WTC11 (cell line): ENCODE results near the gene GNPTG. TPM values are rescaled to one million over a fixed set of nuclear protein-coding genes. Genes with fewer than 3 reads are reported as not detected.

Experiments used
- ATAC-seq: fragments of 200-7000 bp; cut with Tn5 transposase; 2 replicates; pipeline ENCODE4 v1.10.0; 2021; ENCODE audit warnings: mild to moderate bottlenecking, moderate library complexity
- CTCF ChIA-PET: fragments of 300-600 bp; sonication (Branson Sonifier 250); formaldehyde crosslinking; loops from one replicate; lab custom pipeline; 2021; ENCODE audit warnings: antibody characterized with exemption; lab: Charles Lee
- POLR2A ChIA-PET: fragments of 350-600 bp; sonication (Branson Sonifier 250); formaldehyde crosslinking; loops from one replicate; lab custom pipeline; 2021; ENCODE audit warnings: antibody characterized with exemption; lab: Charles Lee
- DNase-seq: peaks from one replicate; pipeline ENCODE4 v3.0.0; 2021; ENCODE audit warnings: low spot score
- H3K27ac Mint-ChIP-seq: 2 replicates; pipeline ENCODE4 v1.8.0; 2021; ENCODE audit warnings: mixed read lengths
- H3K27me3 Mint-ChIP-seq: 2 replicates; pipeline ENCODE4 v1.8.0; 2021; ENCODE audit warnings: low read depth, mild to moderate bottlenecking, moderate library complexity, mixed read lengths
- H3K36me3 Mint-ChIP-seq: 2 replicates; pipeline ENCODE4 v1.8.0; 2021; ENCODE audit warnings: mixed read lengths
- H3K4me1 Mint-ChIP-seq: 2 replicates; pipeline ENCODE4 v1.8.0; 2022; ENCODE audit warnings: mixed read lengths
- H3K4me3 Mint-ChIP-seq: 2 replicates; pipeline ENCODE4 v1.8.0; 2021; ENCODE audit warnings: mild to moderate bottlenecking, moderate library complexity, mixed read lengths
- H3K9me3 Mint-ChIP-seq: 2 replicates; pipeline ENCODE4 v1.8.0; 2021; ENCODE audit warnings: mixed read lengths
- CREM ChIP-seq: sonication (generic); formaldehyde crosslinking; IDR thresholded peaks from 2 replicates; pipeline ENCODE4 v1.8.1; 2022; ENCODE audit warnings: mild to moderate bottlenecking, missing genetic modification reagents, moderate library complexity
- CTCF ChIP-seq: fragments of 200-600 bp; IDR thresholded peaks from 2 replicates; pipeline ENCODE4 v1.8.0; 2022; ENCODE audit warnings: antibody characterized with exemption
- FOXK1 ChIP-seq: sonication (generic); formaldehyde crosslinking; IDR thresholded peaks from 2 replicates; pipeline ENCODE4 v1.8.0; 2022; ENCODE audit warnings: mild to moderate bottlenecking, moderate library complexity, missing genetic modification reagents
- FOXP4 ChIP-seq: sonication (generic); formaldehyde crosslinking; IDR thresholded peaks from 2 replicates; pipeline ENCODE4 v1.8.0; 2022; ENCODE audit warnings: mild to moderate bottlenecking, missing genetic modification reagents
- HMGXB4 ChIP-seq: sonication (generic); formaldehyde crosslinking; IDR thresholded peaks from 2 replicates; pipeline ENCODE4 v1.8.1; 2023; ENCODE audit warnings: mild to moderate bottlenecking, moderate library complexity, missing genetic modification reagents
- JUN ChIP-seq: sonication (generic); formaldehyde crosslinking; IDR thresholded peaks from 2 replicates; pipeline ENCODE4 v1.8.0; 2023; ENCODE audit warnings: mild to moderate bottlenecking, missing genetic modification reagents
- MAX ChIP-seq: sonication (generic); formaldehyde crosslinking; IDR thresholded peaks from 2 replicates; pipeline ENCODE4 v1.8.0; 2022; ENCODE audit warnings: mild to moderate bottlenecking, missing genetic modification reagents
- NFYB ChIP-seq: sonication (generic); formaldehyde crosslinking; conservative IDR thresholded peaks from 2 replicates; pipeline ENCODE4 v1.8.0; 2022; ENCODE audit warnings: low read depth, missing genetic modification reagents
- SMAD3 ChIP-seq: sonication (generic); formaldehyde crosslinking; IDR thresholded peaks from 2 replicates; pipeline ENCODE4 v1.8.0; 2022; ENCODE audit warnings: missing genetic modification reagents, mild to moderate bottlenecking, borderline replicate concordance
- SMAD4 ChIP-seq: sonication (generic); formaldehyde crosslinking; IDR thresholded peaks from 2 replicates; pipeline ENCODE4 v1.8.0; 2022; ENCODE audit warnings: mild to moderate bottlenecking, missing genetic modification reagents
- SP1 ChIP-seq: sonication (generic); formaldehyde crosslinking; conservative IDR thresholded peaks from 2 replicates; pipeline ENCODE4 v1.8.1; 2022; ENCODE audit warnings: missing genetic modification reagents
- TCF7 ChIP-seq: sonication (generic); formaldehyde crosslinking; IDR thresholded peaks from 2 replicates; pipeline ENCODE4 v1.8.0; 2022; ENCODE audit warnings: mild to moderate bottlenecking, low read depth, missing genetic modification reagents, moderate library complexity
- TEAD4 ChIP-seq: sonication (generic); formaldehyde crosslinking; IDR thresholded peaks from 2 replicates; pipeline ENCODE4 v1.8.0; 2022; ENCODE audit warnings: mild to moderate bottlenecking, missing genetic modification reagents
- USF1 ChIP-seq: sonication (generic); formaldehyde crosslinking; IDR thresholded peaks from 2 replicates; pipeline ENCODE4 v1.8.0; 2022; ENCODE audit warnings: mild to moderate bottlenecking, missing genetic modification reagents
- ZNF425 ChIP-seq: fragments of 250-450 bp; sonication (Bioruptor Pico); conservative IDR thresholded peaks from 2 replicates; pipeline ENCODE4 v1.9.0; 2021; ENCODE audit warnings: mild to moderate bottlenecking
- ZSCAN18 ChIP-seq: fragments of 250-450 bp; sonication (Bioruptor Pico); IDR thresholded peaks from 2 replicates; pipeline ENCODE4 v2.1.2; 2022; ENCODE audit warnings: mild to moderate bottlenecking, moderate library complexity
- total RNA-seq: library from RNA; stranded (reverse); gene quantifications from 3 replicates; pipeline ENCODE4 v1.2.3, GENCODE V29; 2021

The GNPTG gene
- total RNA-seq, 1 experiment from 2014 or later = 35.9 TPM

GRCh38 chr16:1308977-1309885, 42.5 kb upstream of the GNPTG start, which contains the start of gene UBE2I:
Gene UBE2I, plus strand, starts transcription at chr16:1309636. Its CDS starts 4,395 bp downstream, at chr16:1314031.
- CTCF ChIA-PET = interaction anchor here (0.6 to 1.6 kb wide), 8 partner anchors 8 to 1298 kb away, joined by 3 to 7 read pairs (median 4); no protein-coding TSS in a partner anchor
- H3K4me3 Mint-ChIP-seq = peak within 1 kb of the TSS; percentile 90
- peaks cover 9% of the 10 kb centered on the region; the same call in 1 of the 2 replicates for H3K36me3 Mint-ChIP-seq
- POLR2A ChIA-PET = interaction anchor here (0.5 to 1.6 kb wide), 5 partner anchors 16 to 61 kb away, joined by 3 to 6 read pairs (median 4); no protein-coding TSS in a partner anchor
- peak; percentile 83 for ATAC-seq
- TF ChIP-seq FOXP4 (CRISPR knock-in tag) (peak; percentile 26; the same call in 1 of the 2 replicates), TCF7 (CRISPR knock-in tag) (0 out of 2 replicates have a peak, but pooled peaks have one; percentile 52), HMGXB4 (CRISPR knock-in tag) (peak; percentile 44; the same call in 1 of the 2 replicates), ZSCAN18 (no peak), ZNF425 (CRISPR knock-in tag) (no peak), SP1 (peak; percentile 91), FOXK1 (peak; percentile 52; the same call in 1 of the 2 replicates), MAX (peak; percentile 41), CTCF (no peak), USF1 (CRISPR knock-in tag) (peak; percentile 38), NFYB (peak; percentile 91), CREM (CRISPR knock-in tag) (peak; percentile 43; the same call in 1 of the 2 replicates), TEAD4 (CRISPR knock-in tag) (peak; percentile 80; the same call in 1 of the 2 replicates), SMAD3 (CRISPR knock-in tag) (0 out of 2 replicates have a peak, but pooled peaks have one; percentile 61), SMAD4 (CRISPR knock-in tag) (peak; percentile 87), JUN (CRISPR knock-in tag) (peak; percentile 71; the same call in 1 of the 2 replicates)
- H3K4me1 Mint-ChIP-seq = peaks cover 9% of the 10 kb centered on the region
- H3K27ac Mint-ChIP-seq = peak within 1 kb of the TSS; percentile 98
- no peaks in the 10 kb centered on the region for H3K9me3 Mint-ChIP-seq
- no peaks in the 10 kb centered on the region for H3K27me3 Mint-ChIP-seq
- DNase-seq = peak; percentile 96
